Breast epithelium (tissue), 3 donors: ENCODE measurements around the gene MAN2A1.

Source experiments
- CTCF ChIP-seq, 3 donors: fragments of 450-650 bp; IDR thresholded peaks; one replicate each; pipeline ENCODE4 v1.5.1; 2016 to 2017; ENCODE audit warnings: antibody characterized with exemption in 3 of 3, mild to moderate bottlenecking in 3 of 3, moderate library complexity in 3 of 3
- POLR2A ChIP-seq: fragments of 450-650 bp; IDR thresholded peaks from one replicate; pipeline ENCODE4 v1.6.1; 2016; ENCODE audit warnings: antibody characterized with exemption, mild to moderate bottlenecking, moderate library complexity

DNA sequence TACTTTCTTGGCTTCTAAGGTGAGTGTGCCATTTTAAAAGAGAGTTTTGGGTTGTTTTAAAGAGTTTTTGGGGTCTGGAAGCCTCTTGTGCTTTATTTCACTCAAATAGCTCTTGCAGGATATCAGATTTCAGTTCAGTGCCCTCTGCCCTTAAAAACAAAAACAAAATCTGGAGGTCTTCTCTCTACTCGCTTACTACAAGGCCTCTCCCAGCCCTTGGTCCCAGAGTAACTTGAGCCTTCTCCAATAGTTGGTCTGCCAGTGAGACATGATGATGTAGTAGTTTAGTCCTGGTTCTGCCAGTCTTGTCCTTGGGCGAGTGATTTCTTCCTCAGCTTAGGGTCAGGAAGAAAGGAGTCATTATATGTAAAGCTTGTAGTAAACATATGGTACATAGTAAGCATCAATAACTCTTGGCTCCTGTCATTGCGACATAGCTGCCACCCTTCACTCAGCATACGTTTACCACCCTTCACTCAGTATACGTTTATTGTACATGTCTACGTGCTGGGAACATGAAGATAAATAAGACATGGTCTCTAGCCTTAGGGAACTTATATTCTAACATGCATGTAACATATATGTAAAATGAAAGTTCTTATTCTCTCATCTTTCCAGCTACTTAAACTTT is 147.6 kb downstream of the MAN2A1 start:
- TF ChIP-seq POLR2A (no peak), CTCF (IDR thresholded peaks at IDR 0.05) (no peak)
